Upper lobe of right lung (tissue), 1 donor: ENCODE data around the gene NEDD4L. TPM values are rescaled to one million over a fixed set of nuclear protein-coding genes. Genes with fewer than 3 reads are reported as not detected.

Source experiments
- ATAC-seq: fragments of 200-7000 bp; cut with Tn5 transposase; one replicate; pipeline ENCODE4 v1.9.1; 2020; ENCODE audit warnings: mild to moderate bottlenecking, moderate library complexity
- DNase-seq: peaks from one replicate; pipeline ENCODE4 v3.0.0-alpha.2; 2020
- H3K27ac ChIP-seq: fragments of 200-600 bp; one replicate; pipeline ENCODE4 v1.8.0; 2022
- H3K27me3 ChIP-seq: fragments of 200-600 bp; one replicate; pipeline ENCODE4 v1.8.0; 2022; ENCODE audit warnings: mild to moderate bottlenecking
- H3K36me3 ChIP-seq: fragments of 200-600 bp; one replicate; pipeline ENCODE4 v1.8.0; 2022
- H3K4me1 ChIP-seq: fragments of 200-600 bp; one replicate; pipeline ENCODE4 v1.8.0; 2022
- H3K4me3 ChIP-seq: fragments of 200-600 bp; one replicate; pipeline ENCODE4 v1.8.0; 2022; ENCODE audit warnings: mild to moderate bottlenecking
- H3K9me3 ChIP-seq: fragments of 200-600 bp; one replicate; pipeline ENCODE4 v1.8.0; 2022
- CTCF ChIP-seq: fragments of 200-600 bp; IDR thresholded peaks from one replicate; pipeline ENCODE4 v1.8.0; 2022; ENCODE audit warnings: antibody characterized with exemption
- intact Hi-C: fragments of 100-400 bp; cut with DNase I; formaldehyde crosslinking; loops from one replicate; pipeline ENCODE4 v1.11.0; 2022
- total RNA-seq: library from RNA; stranded (reverse); fragmentation: NEBNext Ultra II Directional; extraction: Animal tissue kit (Norgen Biotek cat#: 25700); gene quantifications from one replicate; pipeline ENCODE4 v1.2.1, GENCODE V29; 2021
- donor health status: DM: no; HTN: yes; CAD: no; lungs with severe emphysema.

The NEDD4L gene
- total RNA-seq, 1 donor from 2014 or later, result 192 TPM

GRCh38 chr18:58324824-58325480 is 280.9 kb downstream of the NEDD4L start:
- Histone ChIP-seq H3K9me3 (no peaks in the 10 kb centered on the region), H3K4me1 (peaks cover 5% of the 10 kb centered on the region), H3K27ac (no peak overlapping the region), H3K27me3 (no peaks in the 10 kb centered on the region), H3K4me3 (no peak overlapping the region), H3K36me3 (peaks cover 20% of the 10 kb centered on the region)
- ATAC-seq, result no peak
- intact Hi-C loops, result no loop called here
- TF ChIP-seq CTCF, result no peak
- no peak for DNase-seq

- Histone ChIP-seq H3K4me3 (no peak overlapping the region), H3K27me3 (no peaks in the 10 kb centered on the region), H3K4me1 (peaks cover 5% of the 10 kb centered on the region), H3K9me3 (no peaks in the 10 kb centered on the region), H3K27ac (no peak overlapping the region), H3K36me3 (peaks cover 25% of the 10 kb centered on the region)
- TF ChIP-seq CTCF, result no peak
- no peak for DNase-seq
- no peak for ATAC-seq
- intact Hi-C loops, result no loop called here
Measured at GRCh38 chr18:58325494-58325893, 281.5 kb downstream of the NEDD4L start.

GRCh38 chr18:58334061-58334460 is 290.0 kb downstream of the NEDD4L start:
- Histone ChIP-seq H3K9me3 (no peaks in the 10 kb centered on the region), H3K4me3 (no peak overlapping the region), H3K36me3 (peaks cover 27% of the 10 kb centered on the region), H3K27me3 (no peaks in the 10 kb centered on the region), H3K4me1 (peaks cover 9% of the 10 kb centered on the region), H3K27ac (no peak overlapping the region)
- no peak for TF ChIP-seq CTCF
- no peak for DNase-seq
- no peak for ATAC-seq
- intact Hi-C loops, result no loop called here

GRCh38 chr18:58335223-58335622 is 291.2 kb downstream of the NEDD4L start:
- DNase-seq (no peak), ATAC-seq (no peak)
- H3K36me3 ChIP-seq, result peaks cover 15% of the 10 kb centered on the region
- intact Hi-C loops, result no loop called here
- no peak for TF ChIP-seq CTCF
- H3K4me3 ChIP-seq, result no peak overlapping the region
- H3K27me3 ChIP-seq, result no peaks in the 10 kb centered on the region
- H3K4me1 ChIP-seq, result peaks cover 9% of the 10 kb centered on the region
- no peak overlapping the region for H3K27ac ChIP-seq
- H3K9me3 ChIP-seq, result no peaks in the 10 kb centered on the region

- TF ChIP-seq CTCF, result no peak
- Histone ChIP-seq H3K4me3 (no peak overlapping the region), H3K4me1 (peaks cover 9% of the 10 kb centered on the region), H3K36me3 (peaks cover 9% of the 10 kb centered on the region), H3K9me3 (no peaks in the 10 kb centered on the region), H3K27ac (no peak overlapping the region), H3K27me3 (no peaks in the 10 kb centered on the region)
- no peak for ATAC-seq
- no peak for DNase-seq
- intact Hi-C loops, result no loop called here
Measured at GRCh38 chr18:58335821-58336220, 291.8 kb downstream of the NEDD4L start.

- Histone ChIP-seq H3K9me3 (no peaks in the 10 kb centered on the region), H3K36me3 (peaks cover 1% of the 10 kb centered on the region), H3K4me3 (no peak overlapping the region), H3K27me3 (no peaks in the 10 kb centered on the region), H3K27ac (no peak overlapping the region), H3K4me1 (peaks cover 9% of the 10 kb centered on the region)
- DNase-seq (no peak), ATAC-seq (no peak)
- intact Hi-C loops, result no loop called here
- no peak for TF ChIP-seq CTCF
Measured at GRCh38 chr18:58336605-58337004, 292.6 kb downstream of the NEDD4L start.
